Duodenal mucosa (tissue), 2 donors: ENCODE data around the gene CCDC197.

Experiments used
- H3K27ac ChIP-seq: one replicate; pipeline ENCODE4 v1.7.0; 2013; ENCODE audit warnings: low read depth, low read length
- H3K27me3 ChIP-seq, 2 donors: one replicate each; pipeline ENCODE4 v1.7.0; 2013; ENCODE audit warnings: low read length in 2 of 2, control low read depth in 1 of 2; ENCODE audit not compliant: insufficient read depth in 2 of 2, control insufficient read depth in 1 of 2
- H3K36me3 ChIP-seq, 2 donors: one replicate each; pipeline ENCODE4 v1.7.0; 2013; ENCODE audit warnings: low read length in 2 of 2, control low read depth in 1 of 2; ENCODE audit not compliant: insufficient read depth in 2 of 2, control insufficient read depth in 1 of 2
- H3K4me1 ChIP-seq, 2 donors: one replicate each; pipeline ENCODE4 v1.7.0; 2013; ENCODE audit warnings: low read length in 2 of 2, control low read depth in 1 of 2; ENCODE audit not compliant: insufficient read depth in 2 of 2, control insufficient read depth in 1 of 2
- H3K4me3 ChIP-seq, 2 donors: one replicate each; pipeline ENCODE4 v1.7.0; 2013; ENCODE audit warnings: low read length in 2 of 2, low read depth in 1 of 2
- H3K9ac ChIP-seq, 2 donors: one replicate each; pipeline ENCODE4 v1.7.0; 2013; ENCODE audit warnings: low read length in 2 of 2, low read depth in 1 of 2
- H3K9me3 ChIP-seq, 2 donors: one replicate each; pipeline ENCODE4 v1.7.0; 2013; ENCODE audit warnings: low read length in 2 of 2, control low read depth in 1 of 2; ENCODE audit not compliant: control insufficient read depth in 1 of 2

CCDC197 gene

DNA sequence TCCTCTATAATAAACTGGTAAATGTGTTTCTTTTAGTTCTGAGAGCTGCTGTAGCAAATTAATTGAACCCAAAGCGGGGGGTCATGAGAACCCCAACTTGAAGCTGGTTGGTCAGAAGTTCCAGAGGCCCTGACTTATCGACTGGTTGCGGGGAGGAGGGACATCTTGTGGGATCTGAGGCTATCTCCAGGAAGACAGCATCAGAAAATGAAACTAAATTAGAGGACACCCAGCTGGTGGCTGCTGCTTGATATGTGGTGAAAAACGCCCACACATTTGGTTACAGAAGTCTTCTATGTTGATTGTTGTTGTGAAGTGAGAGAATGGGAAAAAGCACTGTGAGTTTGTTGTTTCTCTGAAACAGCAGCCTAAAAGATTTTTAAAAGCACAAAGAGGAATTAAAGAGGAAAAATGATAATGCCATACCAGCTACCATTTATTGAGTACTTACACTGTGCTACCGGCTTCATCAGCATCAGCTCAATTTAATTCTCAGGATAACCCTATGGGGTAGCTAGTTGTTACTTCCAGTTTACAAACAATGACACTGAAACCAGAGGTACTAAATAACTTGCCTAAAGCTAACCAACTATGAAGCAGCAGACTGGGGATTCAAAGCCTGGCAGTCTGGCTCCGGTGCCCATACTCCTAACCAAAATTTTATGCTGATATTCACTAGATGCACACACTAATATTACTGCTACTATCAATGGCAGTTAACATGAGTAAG lies 59.6 kb downstream of the CCDC197 start:
- Histone ChIP-seq H3K27ac (no peak overlapping the region), H3K36me3 (peaks cover 61 to 92% of the 10 kb centered on the region in 2 donors)

DNA sequence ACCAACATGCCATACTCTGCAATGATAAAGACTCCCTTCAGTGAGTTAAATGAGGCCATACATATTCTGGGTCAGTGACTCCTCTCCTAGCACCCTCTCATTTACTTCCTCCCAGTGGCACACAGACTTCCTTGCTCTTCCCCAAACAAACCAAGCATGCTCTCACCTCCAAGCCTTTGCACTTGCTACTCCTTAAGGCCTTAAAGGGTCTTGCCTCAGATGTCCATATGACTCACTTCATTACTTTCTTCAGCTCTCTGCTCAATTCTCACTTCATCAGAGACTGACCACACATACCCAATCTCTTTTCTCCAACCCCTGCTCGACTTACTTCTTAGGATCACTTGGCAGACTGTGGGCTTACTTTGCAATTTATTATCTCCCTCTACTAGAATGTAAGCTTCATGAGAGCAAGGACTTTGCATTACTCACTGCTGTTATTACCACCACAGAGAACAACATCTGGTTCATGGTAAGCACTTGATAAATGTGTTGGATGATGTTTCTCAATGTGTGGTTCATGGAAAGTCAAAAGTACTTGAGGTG lies 61.1 kb downstream of the CCDC197 start:
- Histone ChIP-seq H3K4me1 (peaks cover 4 to 19% of the 10 kb centered on the region in 2 donors), H3K36me3 (peaks cover 57 to 85% of the 10 kb centered on the region in 2 donors), H3K9me3 (no peaks in the 10 kb centered on the region)

More for the DNA sequence above, 59.6 kb downstream of the CCDC197 start:
- no peak overlapping the region for H3K9ac ChIP-seq
- H3K27me3 ChIP-seq = no peaks in the 10 kb centered on the region
- peaks cover 4 to 19% of the 10 kb centered on the region in 2 donors for H3K4me1 ChIP-seq
- H3K9me3 ChIP-seq = no peaks in the 10 kb centered on the region
- H3K4me3 ChIP-seq = no peak overlapping the region

More for the DNA sequence above, 61.1 kb downstream of the CCDC197 start:
- H3K4me3 ChIP-seq = no peak overlapping the region
- no peak overlapping the region for H3K27ac ChIP-seq
- H3K27me3 ChIP-seq = no peaks in the 10 kb centered on the region
- H3K9ac ChIP-seq = no peak overlapping the region
